SK-N-SH treated with all-trans-retinoic acid at 6 μM for 48 hours (cell line): ENCODE measurements around the gene SLC34A2.

ENCODE experiments used
- ATAC-seq: fragments of 200-7000 bp; cut with Tn5 transposase; 3 replicates; pipeline ENCODE4 v1.9.1; 2020; ENCODE audit warnings: mild to moderate bottlenecking, moderate library complexity
- ARNTL ChIP-seq: fragments of 450-650 bp; formaldehyde crosslinking; IDR thresholded peaks from 2 replicates; pipeline ENCODE4 v1.5.0; 2020; ENCODE audit warnings: low read depth, mild to moderate bottlenecking, moderate library complexity, borderline replicate concordance
- CSDC2 ChIP-seq: fragments of 250-450 bp; sonication (Bioruptor Pico); IDR thresholded peaks from 2 replicates; pipeline ENCODE4 v1.5.0; 2020; ENCODE audit warnings: mild to moderate bottlenecking, moderate library complexity
- CSRNP3 ChIP-seq: fragments of 250-450 bp; sonication (Bioruptor Pico); IDR thresholded peaks from 2 replicates; pipeline ENCODE4 v1.5.1; 2021; ENCODE audit warnings: mild to moderate bottlenecking, moderate library complexity
- ISL1 ChIP-seq: fragments of 250-450 bp; sonication (Bioruptor Pico); IDR thresholded peaks from 2 replicates; pipeline ENCODE4 v2.1.2; 2022; ENCODE audit warnings: mild to moderate bottlenecking, moderate library complexity
- RARB ChIP-seq: fragments of 250-450 bp; sonication (Bioruptor Pico); IDR thresholded peaks from 2 replicates; pipeline ENCODE4 v1.8.0; 2021; ENCODE audit warnings: mild to moderate bottlenecking, moderate library complexity
- SNAI2 ChIP-seq: fragments of 250-450 bp; sonication (Bioruptor Pico); IDR thresholded peaks from 2 replicates; pipeline ENCODE4 v1.5.0; 2020; ENCODE audit warnings: mild to moderate bottlenecking, moderate library complexity
- TCF4 ChIP-seq: fragments of 250-450 bp; sonication (Bioruptor Pico); IDR thresholded peaks from 2 replicates; pipeline ENCODE4 v1.8.0; 2021; ENCODE audit warnings: mild to moderate bottlenecking, moderate library complexity, borderline replicate concordance
- TOX ChIP-seq: fragments of 250-450 bp; sonication (Bioruptor Pico); IDR thresholded peaks from 2 replicates; pipeline ENCODE4 v1.8.0; 2021; ENCODE audit warnings: mild to moderate bottlenecking, moderate library complexity, borderline replicate concordance
- ZFP3 ChIP-seq: fragments of 250-450 bp; sonication (Bioruptor Pico); IDR thresholded peaks from 2 replicates; pipeline ENCODE4 v1.5.0; 2020; ENCODE audit warnings: mild to moderate bottlenecking, moderate library complexity
- ZFP30 ChIP-seq: fragments of 450-650 bp; formaldehyde crosslinking; IDR thresholded peaks from 2 replicates; pipeline ENCODE4 v1.5.0; 2022; ENCODE audit warnings: mild to moderate bottlenecking, moderate library complexity
- ZNF565 ChIP-seq: fragments of 450-650 bp; formaldehyde crosslinking; conservative IDR thresholded peaks from 2 replicates; pipeline ENCODE4 v1.5.0; 2020; ENCODE audit warnings: low read depth, mild to moderate bottlenecking, moderate library complexity
- ZNF70 ChIP-seq: fragments of 450-650 bp; formaldehyde crosslinking; IDR thresholded peaks from 2 replicates; pipeline ENCODE4 v1.5.0; 2020; ENCODE audit warnings: mild to moderate bottlenecking, moderate library complexity
- ZNF8 ChIP-seq: fragments of 450-650 bp; formaldehyde crosslinking; IDR thresholded peaks from 2 replicates; pipeline ENCODE4 v1.5.0; 2020; ENCODE audit warnings: mild to moderate bottlenecking, moderate library complexity
- TF ChIP-seq, protein P1 (sequence below): fragments of 250-450 bp; sonication (Bioruptor Pico); IDR thresholded peaks from 2 replicates; pipeline ENCODE4 v1.8.0; 2020; ENCODE audit warnings: mild to moderate bottlenecking, moderate library complexity, borderline replicate concordance
- TF ChIP-seq, protein P2 (sequence below): fragments of 250-450 bp; sonication (Bioruptor Pico); IDR thresholded peaks from 2 replicates; pipeline ENCODE4 v1.8.0; 2021; ENCODE audit warnings: low read depth, mild to moderate bottlenecking, moderate library complexity, borderline replicate concordance

Gene SLC34A2

GRCh38 chr4:25666031-25666630, 10.5 kb downstream of the SLC34A2 start (continued):
- TF ChIP-seq, protein P1, sequence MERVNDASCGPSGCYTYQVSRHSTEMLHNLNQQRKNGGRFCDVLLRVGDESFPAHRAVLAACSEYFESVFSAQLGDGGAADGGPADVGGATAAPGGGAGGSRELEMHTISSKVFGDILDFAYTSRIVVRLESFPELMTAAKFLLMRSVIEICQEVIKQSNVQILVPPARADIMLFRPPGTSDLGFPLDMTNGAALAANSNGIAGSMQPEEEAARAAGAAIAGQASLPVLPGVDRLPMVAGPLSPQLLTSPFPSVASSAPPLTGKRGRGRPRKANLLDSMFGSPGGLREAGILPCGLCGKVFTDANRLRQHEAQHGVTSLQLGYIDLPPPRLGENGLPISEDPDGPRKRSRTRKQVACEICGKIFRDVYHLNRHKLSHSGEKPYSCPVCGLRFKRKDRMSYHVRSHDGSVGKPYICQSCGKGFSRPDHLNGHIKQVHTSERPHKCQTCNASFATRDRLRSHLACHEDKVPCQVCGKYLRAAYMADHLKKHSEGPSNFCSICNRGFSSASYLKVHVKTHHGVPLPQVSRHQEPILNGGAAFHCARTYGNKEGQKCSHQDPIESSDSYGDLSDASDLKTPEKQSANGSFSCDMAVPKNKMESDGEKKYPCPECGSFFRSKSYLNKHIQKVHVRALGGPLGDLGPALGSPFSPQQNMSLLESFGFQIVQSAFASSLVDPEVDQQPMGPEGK (CRISPR knock-in tag): no peak
- TF ChIP-seq CSDC2 (CRISPR knock-in tag): no peak
- TF ChIP-seq RARB (CRISPR knock-in tag): no peak

DNA sequence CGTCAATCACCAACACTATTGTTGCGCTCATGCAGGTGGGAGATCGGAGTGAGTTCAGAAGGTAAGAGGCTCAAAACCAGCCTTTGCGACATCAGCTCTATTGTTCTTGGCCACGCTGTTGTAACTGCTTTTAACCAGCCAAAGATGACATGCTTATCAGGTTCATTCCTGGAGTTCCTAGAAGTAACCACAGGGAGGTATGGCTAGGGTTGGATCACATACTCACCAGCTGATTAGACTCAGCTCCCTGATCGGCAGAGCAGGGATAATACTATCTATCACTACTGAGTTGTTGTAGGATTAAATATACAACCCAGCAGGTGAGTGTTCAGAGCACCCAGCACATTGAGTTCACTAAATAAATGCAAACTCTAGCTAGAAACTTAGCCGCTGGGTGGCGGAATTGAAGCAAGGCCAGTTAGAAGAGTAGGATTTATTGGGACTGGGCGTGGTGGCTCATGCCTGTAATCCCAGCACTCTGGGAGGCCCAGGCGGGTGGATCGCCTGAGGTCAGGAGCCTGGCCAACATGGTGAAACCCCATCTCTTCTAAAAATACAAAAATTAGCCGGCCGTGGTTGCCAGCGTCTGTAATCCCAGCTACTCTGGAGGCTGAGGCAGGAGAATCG, 12.4 kb downstream of the SLC34A2 start:
- no peak for TF ChIP-seq SNAI2 (CRISPR knock-in tag)
- no peak for TF ChIP-seq TOX (CRISPR knock-in tag)
- no peak for TF ChIP-seq CSDC2 (CRISPR knock-in tag)
- no peak for TF ChIP-seq TCF4 (CRISPR knock-in tag)
- TF ChIP-seq, all 23 proteins: peak for 0
- no peak for ATAC-seq

DNA sequence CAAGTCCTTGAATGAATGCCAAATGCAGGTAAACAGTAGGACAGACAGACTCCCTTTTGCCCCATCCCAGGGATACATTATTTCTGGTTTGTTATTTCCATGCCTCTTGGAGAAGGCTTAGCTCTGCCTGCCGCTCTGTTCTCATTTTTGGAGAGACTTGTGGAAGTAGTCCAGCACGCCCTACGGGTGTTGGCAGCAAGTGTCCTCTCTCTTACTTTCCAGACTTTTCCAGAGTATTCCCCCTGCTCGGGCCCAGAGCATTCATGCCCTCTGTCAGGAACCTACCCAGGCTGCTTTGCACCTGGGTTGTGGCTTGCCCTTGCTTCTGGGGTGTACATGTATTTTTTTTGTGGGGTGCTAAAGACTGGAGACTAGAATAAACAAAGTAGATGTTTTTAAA, 15.3 kb downstream of the SLC34A2 start:
- ATAC-seq: no peak
- no peak for TF ChIP-seq SNAI2 (CRISPR knock-in tag)
- TF ChIP-seq ZNF565 (CRISPR knock-in tag): no peak
- TF ChIP-seq ZFP30: no peak
- no peak for TF ChIP-seq ZFP3 (CRISPR knock-in tag)
- no peak for TF ChIP-seq ZNF8 (CRISPR knock-in tag)
- no peak for TF ChIP-seq ZNF70

DNA sequence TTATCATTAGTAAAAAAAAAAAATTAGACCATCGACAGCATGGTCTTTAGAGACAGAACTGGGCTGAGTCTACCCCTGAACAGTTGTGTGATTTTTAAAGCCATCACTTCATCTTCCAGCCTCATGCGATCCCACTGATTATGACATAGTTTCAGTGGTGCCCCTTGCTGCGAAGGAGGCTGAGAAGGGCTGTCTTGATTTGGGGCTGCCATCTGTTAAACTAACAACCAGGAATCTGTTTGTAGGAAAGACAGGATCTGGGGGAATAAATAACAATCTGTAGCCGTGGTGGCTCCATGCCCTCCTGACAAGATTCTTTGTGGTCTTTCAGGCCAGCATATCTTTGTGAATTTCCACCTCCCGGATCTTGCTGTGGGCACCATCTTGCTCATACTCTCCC, 17.1 kb downstream of the SLC34A2 start:
- ATAC-seq: no peak
- no peak for TF ChIP-seq ZFP3 (CRISPR knock-in tag)
- TF ChIP-seq, protein P2, sequence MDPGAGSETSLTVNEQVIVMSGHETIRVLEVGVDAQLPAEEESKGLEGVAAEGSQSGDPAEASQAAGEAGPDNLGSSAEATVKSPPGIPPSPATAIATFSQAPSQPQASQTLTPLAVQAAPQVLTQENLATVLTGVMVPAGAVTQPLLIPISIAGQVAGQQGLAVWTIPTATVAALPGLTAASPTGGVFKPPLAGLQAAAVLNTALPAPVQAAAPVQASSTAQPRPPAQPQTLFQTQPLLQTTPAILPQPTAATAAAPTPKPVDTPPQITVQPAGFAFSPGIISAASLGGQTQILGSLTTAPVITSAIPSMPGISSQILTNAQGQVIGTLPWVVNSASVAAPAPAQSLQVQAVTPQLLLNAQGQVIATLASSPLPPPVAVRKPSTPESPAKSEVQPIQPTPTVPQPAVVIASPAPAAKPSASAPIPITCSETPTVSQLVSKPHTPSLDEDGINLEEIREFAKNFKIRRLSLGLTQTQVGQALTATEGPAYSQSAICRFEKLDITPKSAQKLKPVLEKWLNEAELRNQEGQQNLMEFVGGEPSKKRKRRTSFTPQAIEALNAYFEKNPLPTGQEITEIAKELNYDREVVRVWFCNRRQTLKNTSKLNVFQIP (CRISPR knock-in tag): no peak
- TF ChIP-seq ZNF70: no peak
- TF ChIP-seq ZNF8 (CRISPR knock-in tag): no peak
- TF ChIP-seq ZFP30: no peak
- TF ChIP-seq, protein P1 (CRISPR knock-in tag): no peak
- TF ChIP-seq CSDC2 (CRISPR knock-in tag): no peak
- TF ChIP-seq ISL1 (CRISPR knock-in tag): no peak
- no peak for TF ChIP-seq TOX (CRISPR knock-in tag)
- no peak for TF ChIP-seq RARB (CRISPR knock-in tag)
- TF ChIP-seq CSRNP3 (CRISPR knock-in tag): no peak
- no peak for TF ChIP-seq ARNTL (CRISPR knock-in tag)
- TF ChIP-seq, all 23 proteins: peak for 0

DNA sequence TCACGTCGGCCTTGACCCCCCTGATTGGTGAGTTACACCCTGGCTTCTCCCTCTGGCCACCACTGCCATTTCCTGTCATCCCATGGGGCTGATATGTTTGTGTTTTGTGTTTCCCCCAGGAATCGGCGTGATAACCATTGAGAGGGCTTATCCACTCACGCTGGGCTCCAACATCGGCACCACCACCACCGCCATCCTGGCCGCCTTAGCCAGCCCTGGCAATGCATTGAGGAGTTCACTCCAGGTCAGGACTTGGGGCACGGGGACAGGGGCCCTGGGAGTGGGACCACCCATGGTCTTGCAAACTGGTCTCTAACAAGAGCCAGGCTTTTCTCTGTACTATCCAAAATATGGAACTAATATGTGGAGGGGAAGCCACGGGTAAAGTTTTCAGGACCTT, 18.7 kb downstream of the SLC34A2 start:
- ATAC-seq: no peak

More for the DNA sequence above, 18.7 kb downstream of the SLC34A2 start:
- TF ChIP-seq, protein P1 (CRISPR knock-in tag): no peak
- TF ChIP-seq RARB (CRISPR knock-in tag) (no peak), CSRNP3 (CRISPR knock-in tag) (no peak)
- TF ChIP-seq, all 23 proteins: peak for 0
